ENCODE data around the gene ASPSCR1. TPM values are rescaled to one million over a fixed set of nuclear protein-coding genes. Genes with fewer than 3 reads are reported as not detected.

ASPSCR1 gene
- total and polyA plus RNA-seq, 2 of the 13 experiments (the other 11 are each of a cell fraction or from before 2014, with no cell fraction given) = 274 to 314 TPM

DNA sequence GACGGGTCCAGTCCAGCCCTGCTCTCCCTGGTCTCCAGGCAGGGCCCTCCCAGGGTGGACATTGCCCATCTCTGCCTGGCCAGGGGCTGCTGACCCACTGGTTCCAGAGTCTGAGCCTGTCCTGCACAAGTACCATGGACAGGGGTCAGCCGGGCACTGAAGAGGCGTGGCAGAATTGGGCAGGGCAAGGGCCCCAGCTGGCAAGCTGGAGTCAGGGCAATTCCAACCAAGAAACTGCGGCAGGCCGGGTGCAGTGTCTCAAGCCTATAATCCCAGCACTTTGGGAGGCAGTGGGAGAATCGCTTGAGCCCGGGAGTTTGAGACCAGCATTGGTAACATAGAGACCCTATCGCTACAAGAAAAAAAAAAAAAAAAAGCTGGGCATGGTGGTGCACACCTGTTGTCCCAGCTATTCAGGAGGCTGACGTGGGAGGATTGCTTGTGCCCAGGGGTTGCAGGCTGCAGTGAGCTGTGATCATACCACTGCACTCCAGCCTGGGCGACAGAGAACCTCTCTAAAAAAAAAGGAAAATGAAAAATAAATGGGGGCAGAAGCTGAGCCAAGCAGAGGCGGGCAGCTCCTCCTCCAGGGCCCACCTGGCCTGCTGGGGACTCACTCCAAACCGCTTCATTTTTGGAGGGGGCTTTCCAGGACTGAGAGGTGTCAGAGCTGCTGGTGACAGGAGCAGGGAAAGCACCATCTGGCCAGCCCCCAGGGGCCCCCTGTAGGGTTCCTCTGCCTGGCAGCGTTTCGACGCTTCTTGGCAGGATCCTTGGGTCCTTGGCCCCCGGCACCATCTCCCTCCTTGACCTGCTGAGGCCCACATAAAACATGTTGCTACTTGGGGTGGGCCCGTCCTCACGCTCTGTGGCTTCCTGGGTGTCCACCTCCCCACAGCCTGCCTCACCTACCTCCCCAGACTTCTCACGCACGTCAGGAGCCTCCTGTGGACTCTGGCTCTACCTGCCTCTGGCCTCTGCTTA is 47.0 kb upstream of the ASPSCR1 start (continued):
- peak; percentile 5; the same call in 1 of the 2 replicates for TF ChIP-seq POLR2G (IDR thresholded peaks at IDR 0.05; ENCODE audit: low read depth, low read length)
- no peak for TF ChIP-seq HMGA1 (CRISPR knock-in tag; conservative IDR thresholded peaks at IDR 0.05)
- no peak for TF ChIP-seq NAIF1 (CRISPR knock-in tag; IDR thresholded peaks at IDR 0.05; ENCODE audit: borderline replicate concordance)
- no peak for TF ChIP-seq ZGPAT (CRISPR knock-in tag; IDR thresholded peaks at IDR 0.05)
- peak; percentile 47; the same call in 1 of the 2 replicates for TF ChIP-seq HIC2 (CRISPR knock-in tag; IDR thresholded peaks at IDR 0.05; ENCODE audit: low read depth)
- no peak for TF ChIP-seq TCF7L2 (IDR thresholded peaks at IDR 0.05; ENCODE audit: low read depth, low read length)
- no peak for TF ChIP-seq HOXA9 (CRISPR knock-in tag; IDR thresholded peaks at IDR 0.05; ENCODE audit: borderline replicate concordance)
- TF ChIP-seq SALL2 (CRISPR knock-in tag; IDR thresholded peaks at IDR 0.05) = no peak
- no peak for TF ChIP-seq ZNF652 (CRISPR knock-in tag; IDR thresholded peaks at IDR 0.05; ENCODE audit: borderline replicate concordance, low read depth)
- TF ChIP-seq SCMH1 (CRISPR knock-in tag; IDR thresholded peaks at IDR 0.05; ENCODE audit: borderline replicate concordance) = no peak
- TF ChIP-seq HNRNPL (IDR thresholded peaks at IDR 0.05; ENCODE audit: low read depth, low read length) = peak; percentile 94
- TF ChIP-seq, protein P1, sequence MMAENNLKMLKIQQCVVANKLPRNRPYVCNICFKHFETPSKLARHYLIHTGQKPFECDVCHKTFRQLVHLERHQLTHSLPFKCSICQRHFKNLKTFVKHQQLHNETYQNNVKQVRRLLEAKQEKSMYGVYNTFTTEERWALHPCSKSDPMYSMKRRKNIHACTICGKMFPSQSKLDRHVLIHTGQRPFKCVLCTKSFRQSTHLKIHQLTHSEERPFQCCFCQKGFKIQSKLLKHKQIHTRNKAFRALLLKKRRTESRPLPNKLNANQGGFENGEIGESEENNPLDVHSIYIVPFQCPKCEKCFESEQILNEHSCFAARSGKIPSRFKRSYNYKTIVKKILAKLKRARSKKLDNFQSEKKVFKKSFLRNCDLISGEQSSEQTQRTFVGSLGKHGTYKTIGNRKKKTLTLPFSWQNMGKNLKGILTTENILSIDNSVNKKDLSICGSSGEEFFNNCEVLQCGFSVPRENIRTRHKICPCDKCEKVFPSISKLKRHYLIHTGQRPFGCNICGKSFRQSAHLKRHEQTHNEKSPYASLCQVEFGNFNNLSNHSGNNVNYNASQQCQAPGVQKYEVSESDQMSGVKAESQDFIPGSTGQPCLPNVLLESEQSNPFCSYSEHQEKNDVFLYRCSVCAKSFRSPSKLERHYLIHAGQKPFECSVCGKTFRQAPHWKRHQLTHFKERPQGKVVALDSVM (CRISPR knock-in tag; IDR thresholded peaks at IDR 0.05) = no peak
- no peak for TF ChIP-seq PRDM10 (CRISPR knock-in tag; IDR thresholded peaks at IDR 0.05; ENCODE audit: low read depth)
- TF ChIP-seq BCL6 (CRISPR knock-in tag; IDR thresholded peaks at IDR 0.05) = no peak
- no peak for TF ChIP-seq TOE1 (CRISPR knock-in tag; IDR thresholded peaks at IDR 0.05)
- TF ChIP-seq ATF1 (CRISPR knock-in tag; IDR thresholded peaks at IDR 0.05) = no peak
- no peak for TF ChIP-seq HES4 (CRISPR knock-in tag; IDR thresholded peaks at IDR 0.05; ENCODE audit: borderline replicate concordance)
- no peak for TF ChIP-seq MED1 (CRISPR knock-in tag; IDR thresholded peaks at IDR 0.05)
- TF ChIP-seq ZNF782 (CRISPR knock-in tag; IDR thresholded peaks at IDR 0.05; ENCODE audit: borderline replicate concordance) = no peak
- no peak for TF ChIP-seq KDM3A (CRISPR knock-in tag; IDR thresholded peaks at IDR 0.05; ENCODE audit: low read depth)
